Panc1 (cell line): ENCODE measurements around the gene SLC27A2. TPM values are rescaled to one million over a fixed set of nuclear protein-coding genes. Genes with fewer than 3 reads are reported as not detected.

Source experiments
- ATAC-seq: fragments of 200-7000 bp; cut with Tn5 transposase; 2 replicates; pipeline ENCODE4 v1.9.1; 2020; ENCODE audit warnings: mild to moderate bottlenecking, moderate library complexity
- BruUV-seq: library from RNA; stranded (reverse); fragments of 400-500 nt; replicated peaks from 2 replicates; lab custom pipeline; 2021; lab: Mats Ljungman, UMichigan
- CTCF ChIA-PET: fragments of 300-600 bp; sonication (Branson Sonifier 250); formaldehyde crosslinking; loops from one replicate; lab custom pipeline; 2022; ENCODE audit warnings: antibody characterized with exemption; lab: Charles Lee
- POLR2A ChIA-PET: fragments of 300-600 bp; sonication (Branson Sonifier 250); formaldehyde crosslinking; loops from one replicate; lab custom pipeline; 2022; ENCODE audit warnings: antibody characterized with exemption; lab: Charles Lee
- DNase-seq: peaks from one replicate; pipeline ENCODE4 v3.0.0-alpha.2; 2010; ENCODE audit warnings: low read depth, low spot score
- H3K27ac ChIP-seq: 2 replicates; pipeline ENCODE4 v1.5.1; 2011; ENCODE audit warnings: mild to moderate bottlenecking, low read length, inconsistent platforms
- H3K27me3 ChIP-seq: fragments of 200-500 bp; sonication (Bioruptor generic); 2 replicates; pipeline ENCODE4 v1.6.0; 2014; ENCODE audit warnings: low read length, inconsistent platforms; ENCODE audit not compliant: control insufficient read depth, insufficient read depth
- H3K36me3 ChIP-seq: fragments of 200-500 bp; sonication (Bioruptor generic); 2 replicates; pipeline ENCODE4 v1.5.1; 2014; ENCODE audit warnings: inconsistent platforms, mild to moderate bottlenecking, low read length, moderate library complexity; ENCODE audit not compliant: control insufficient read depth, insufficient read depth
- H3K4me1 ChIP-seq: 2 replicates; pipeline ENCODE4 v1.5.1; 2011; ENCODE audit warnings: inconsistent platforms, mild to moderate bottlenecking, low read length, moderate library complexity; ENCODE audit not compliant: control insufficient read depth, insufficient read depth
- H3K4me3 ChIP-seq, 2 experiments: 2 replicates each; pipeline ENCODE4 v1.5.1; 2011 to 2012; ENCODE audit warnings: low read depth in 2 of 2, low read length in 2 of 2, mild to moderate bottlenecking in 2 of 2, inconsistent platforms in 1 of 2, moderate library complexity in 1 of 2
- H3K9me3 ChIP-seq: fragments of 200-500 bp; sonication (Bioruptor generic); 2 replicates; pipeline ENCODE4 v1.5.1; 2014; ENCODE audit warnings: low read depth, mild to moderate bottlenecking, inconsistent platforms, low read length, moderate library complexity; ENCODE audit not compliant: control insufficient read depth, insufficient read depth
- POLR2AphosphoS5 ChIP-seq: IDR thresholded peaks from 2 replicates; pipeline ENCODE4 v1.6.1; 2012; ENCODE audit warnings: mild to moderate bottlenecking, low read depth, low read length, moderate library complexity
- REST ChIP-seq, 2 experiments: IDR thresholded peaks; 2 replicates each; pipeline ENCODE4 v1.6.1; 2011 to 2012; ENCODE audit warnings: low read depth in 2 of 2, control low read depth in 1 of 2, low read length in 1 of 2, mild to moderate bottlenecking in 1 of 2, moderate library complexity in 1 of 2; ENCODE audit not compliant: insufficient read depth in 1 of 2
- SIN3A ChIP-seq: IDR thresholded peaks from 2 replicates; pipeline ENCODE4 v1.6.1; 2012; ENCODE audit warnings: low read depth, mild to moderate bottlenecking, low read length, moderate library complexity, borderline replicate concordance; ENCODE audit not compliant: insufficient read depth
- TCF7L2 ChIP-seq: IDR thresholded peaks from 2 replicates; pipeline ENCODE4 v1.6.1; 2011; ENCODE audit warnings: mild to moderate bottlenecking, low read depth, low read length, inconsistent platforms
- in situ Hi-C: cut with HindIII; loops from 2 replicates; pipeline ENCODE4 v1.10.0; 2016; ENCODE audit warnings: low sequenced_read_pairs, low pct_unique_long_range_greater_than_20kb
- intact Hi-C: fragments of 100-400 bp; cut with micrococcal nuclease; formaldehyde crosslinking; loops from one replicate; pipeline ENCODE4 v1.10.0; 2022; ENCODE audit not compliant: unreplicated experiment
- total RNA-seq: library from RNA; stranded (reverse); gene quantifications from one replicate; pipeline ENCODE4 v1.2.1, GENCODE V29; 2021; ENCODE audit not compliant: unreplicated experiment
- TF ChIP-seq, protein P1 (sequence below): fragments of 450-650 bp; IDR thresholded peaks from 2 replicates; pipeline ENCODE4 v1.5.1; 2017; ENCODE audit warnings: mild to moderate bottlenecking

SLC27A2 gene
- total RNA-seq, 1 experiment from 2014 or later: 0.18 TPM

DNA sequence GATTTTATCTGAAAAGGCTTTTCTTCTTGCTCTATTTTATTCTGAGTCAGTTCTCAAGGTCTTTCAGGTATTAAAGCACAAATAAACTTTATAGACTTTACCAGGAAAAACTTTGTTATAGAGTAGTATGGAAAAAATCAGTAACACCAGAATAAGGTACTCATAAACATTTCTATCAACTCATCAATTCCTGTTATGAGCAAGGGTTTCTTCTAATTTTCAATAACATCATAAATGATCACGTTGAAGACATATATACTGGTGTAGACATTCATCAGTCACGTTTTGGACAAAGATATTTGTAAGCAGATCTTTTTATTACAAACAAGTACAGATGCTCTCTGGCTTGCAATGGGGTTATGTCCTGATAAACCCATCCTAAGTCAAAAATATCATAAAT is 93.1 kb downstream of the SLC27A2 start:
- TF ChIP-seq POLR2AphosphoS5: no peak
- intact Hi-C loops (no loop called here), in situ Hi-C loops (no loop called here)
- ATAC-seq (no peak), DNase-seq (no peak)
- H3K9me3 ChIP-seq: no peaks in the 10 kb centered on the region
- CTCF ChIA-PET: no interaction called here
- H3K36me3 ChIP-seq: no peaks in the 10 kb centered on the region
- H3K4me1 ChIP-seq: no peaks in the 10 kb centered on the region
- H3K4me3 ChIP-seq: no peak overlapping the region
- BruUV-seq: no TSS peak
- POLR2A ChIA-PET: no interaction called here
- no peak overlapping the region for H3K27ac ChIP-seq
- H3K27me3 ChIP-seq: no peaks in the 10 kb centered on the region

- TF ChIP-seq SIN3A: no peak
- TF ChIP-seq TCF7L2: no peak
- TF ChIP-seq, protein P1, sequence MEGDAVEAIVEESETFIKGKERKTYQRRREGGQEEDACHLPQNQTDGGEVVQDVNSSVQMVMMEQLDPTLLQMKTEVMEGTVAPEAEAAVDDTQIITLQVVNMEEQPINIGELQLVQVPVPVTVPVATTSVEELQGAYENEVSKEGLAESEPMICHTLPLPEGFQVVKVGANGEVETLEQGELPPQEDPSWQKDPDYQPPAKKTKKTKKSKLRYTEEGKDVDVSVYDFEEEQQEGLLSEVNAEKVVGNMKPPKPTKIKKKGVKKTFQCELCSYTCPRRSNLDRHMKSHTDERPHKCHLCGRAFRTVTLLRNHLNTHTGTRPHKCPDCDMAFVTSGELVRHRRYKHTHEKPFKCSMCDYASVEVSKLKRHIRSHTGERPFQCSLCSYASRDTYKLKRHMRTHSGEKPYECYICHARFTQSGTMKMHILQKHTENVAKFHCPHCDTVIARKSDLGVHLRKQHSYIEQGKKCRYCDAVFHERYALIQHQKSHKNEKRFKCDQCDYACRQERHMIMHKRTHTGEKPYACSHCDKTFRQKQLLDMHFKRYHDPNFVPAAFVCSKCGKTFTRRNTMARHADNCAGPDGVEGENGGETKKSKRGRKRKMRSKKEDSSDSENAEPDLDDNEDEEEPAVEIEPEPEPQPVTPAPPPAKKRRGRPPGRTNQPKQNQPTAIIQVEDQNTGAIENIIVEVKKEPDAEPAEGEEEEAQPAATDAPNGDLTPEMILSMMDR: no peak
- TF ChIP-seq REST (IDR thresholded peaks at IDR 0.05; ENCODE audit: insufficient read depth in 1 of 2, low read depth in 2 of 2, low read length in 1 of 2): no peak
- TF ChIP-seq POLR2AphosphoS5: no peak
- intact Hi-C loops (no loop called here), in situ Hi-C loops (no loop called here)
- Histone ChIP-seq H3K4me1 (no peaks in the 10 kb centered on the region), H3K4me3 (no peak overlapping the region), H3K27ac (no peak overlapping the region), H3K36me3 (no peaks in the 10 kb centered on the region), H3K9me3 (no peaks in the 10 kb centered on the region), H3K27me3 (no peaks in the 10 kb centered on the region)
- ChIA-PET CTCF (no interaction called here), POLR2A (no interaction called here)
- DNase-seq (no peak), ATAC-seq (no peak)
- BruUV-seq: no TSS peak
Observed at GRCh38 chr15:50275908-50276307, 93.9 kb downstream of the SLC27A2 start.

GRCh38 chr15:50277370-50277769 is 95.4 kb downstream of the SLC27A2 start:
- in situ Hi-C loops: no loop called here
- CTCF ChIA-PET: interaction anchor here (0.7 kb wide), 1 partner anchor 1556 kb away, joined by 4 read pairs; no protein-coding TSS in a partner anchor
- BruUV-seq: no TSS peak

More at GRCh38 chr15:50277370-50277769, 95.4 kb downstream of the SLC27A2 start:
- intact Hi-C loops: no loop called here
- Histone ChIP-seq H3K27ac (no peak overlapping the region), H3K4me3 (no peak overlapping the region), H3K36me3 (no peaks in the 10 kb centered on the region), H3K27me3 (no peaks in the 10 kb centered on the region), H3K9me3 (no peaks in the 10 kb centered on the region), H3K4me1 (no peaks in the 10 kb centered on the region)
- TF ChIP-seq REST (IDR thresholded peaks at IDR 0.05; ENCODE audit: insufficient read depth in 1 of 2, low read depth in 2 of 2, low read length in 1 of 2) (no peak), POLR2AphosphoS5 (no peak), SIN3A (no peak), TCF7L2 (no peak)
- TF ChIP-seq, protein P1: no peak
- no peak for DNase-seq
- ATAC-seq: no peak
- POLR2A ChIA-PET: no interaction called here
